Raji (cell line): ENCODE results near the gene KRTAP29-1.

Experiments used
- POLR2A ChIP-seq: IDR thresholded peaks from 2 replicates; pipeline ENCODE4 v1.6.1; 2011; ENCODE audit warnings: low read depth, low read length, control low read depth; ENCODE audit not compliant: insufficient read depth

The KRTAP29-1 gene

DNA sequence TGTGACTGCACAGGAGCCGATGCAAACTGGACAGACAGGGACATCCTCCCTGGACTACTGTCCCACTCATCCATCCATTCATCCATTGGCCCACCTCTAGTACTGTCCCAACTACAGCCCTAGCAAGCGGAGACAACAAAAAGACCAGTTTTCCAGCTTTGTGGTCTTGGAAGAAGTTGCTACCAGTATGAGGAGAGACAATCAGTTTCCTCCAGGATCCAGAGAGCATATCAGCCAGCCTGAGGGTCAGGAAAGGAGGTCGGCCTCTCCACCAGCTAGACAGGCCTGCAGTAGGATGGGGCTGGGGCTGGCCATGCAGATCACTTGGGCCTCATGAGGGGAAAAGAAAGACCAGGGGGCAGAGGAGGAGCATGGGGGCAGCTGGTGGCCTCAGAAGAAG, 31.2 kb upstream of the KRTAP29-1 start:
- TF ChIP-seq POLR2A = no peak

DNA sequence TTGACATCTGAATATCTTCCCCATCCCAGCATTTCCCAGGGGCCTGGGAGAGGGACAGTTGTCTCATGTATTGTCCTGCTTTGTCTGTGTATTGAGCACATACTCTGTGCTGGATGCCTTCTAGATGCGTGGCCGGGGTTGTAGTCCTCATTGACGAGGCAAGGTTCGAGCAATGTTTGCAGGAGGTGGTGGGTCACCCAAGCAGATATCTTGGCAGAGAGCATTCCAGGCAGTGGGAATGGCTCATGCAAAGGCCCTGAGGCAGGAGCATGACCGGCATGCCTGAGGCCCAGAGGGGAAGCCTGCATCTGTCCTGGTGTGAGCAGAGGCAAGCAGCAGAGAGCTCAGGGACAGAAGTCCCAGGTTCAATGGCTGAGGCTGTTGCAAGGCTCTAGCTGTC, 30.4 kb upstream of the KRTAP29-1 start:
- no peak for TF ChIP-seq POLR2A

DNA sequence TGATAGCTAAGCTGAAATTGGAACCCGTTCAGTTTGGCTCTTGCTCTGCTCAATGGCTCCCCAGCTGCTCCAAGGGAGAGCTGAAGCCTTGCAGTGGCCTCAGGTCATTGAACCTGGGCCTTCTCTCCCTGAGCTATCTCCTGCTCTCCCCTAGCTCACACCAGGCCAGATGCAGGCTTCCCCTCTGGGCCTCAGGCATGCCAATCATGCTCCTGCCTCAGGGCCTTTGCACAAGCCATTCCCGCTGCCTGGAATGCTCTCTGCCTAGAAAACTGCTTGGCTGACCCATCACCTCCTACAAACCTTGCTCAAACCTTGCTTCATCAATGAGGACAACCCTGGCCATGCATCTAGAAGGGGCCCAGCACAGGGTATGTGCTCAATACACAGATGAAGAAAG, 29.6 kb upstream of the KRTAP29-1 start:
- TF ChIP-seq POLR2A = no peak

DNA sequence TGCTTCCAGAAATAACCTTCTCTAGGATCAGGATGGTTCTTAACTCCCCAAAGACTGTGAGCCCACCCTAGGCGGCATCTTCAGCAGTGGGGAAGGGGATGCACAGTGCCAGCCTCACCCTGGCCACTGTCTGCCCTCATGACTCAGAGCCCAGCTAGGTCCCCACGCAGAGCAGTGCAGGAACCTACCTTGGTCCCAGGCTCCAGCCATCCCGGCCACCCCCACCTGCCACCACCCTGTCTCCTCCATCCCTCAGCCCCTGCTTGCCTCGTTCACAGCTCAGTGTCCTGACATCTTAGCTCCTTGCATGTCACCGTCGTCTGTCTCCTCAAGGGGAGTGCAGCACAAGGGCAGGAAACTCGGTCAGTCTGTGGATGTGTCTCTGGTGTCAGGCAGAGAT, 29.0 kb upstream of the KRTAP29-1 start:
- TF ChIP-seq POLR2A = no peak

DNA sequence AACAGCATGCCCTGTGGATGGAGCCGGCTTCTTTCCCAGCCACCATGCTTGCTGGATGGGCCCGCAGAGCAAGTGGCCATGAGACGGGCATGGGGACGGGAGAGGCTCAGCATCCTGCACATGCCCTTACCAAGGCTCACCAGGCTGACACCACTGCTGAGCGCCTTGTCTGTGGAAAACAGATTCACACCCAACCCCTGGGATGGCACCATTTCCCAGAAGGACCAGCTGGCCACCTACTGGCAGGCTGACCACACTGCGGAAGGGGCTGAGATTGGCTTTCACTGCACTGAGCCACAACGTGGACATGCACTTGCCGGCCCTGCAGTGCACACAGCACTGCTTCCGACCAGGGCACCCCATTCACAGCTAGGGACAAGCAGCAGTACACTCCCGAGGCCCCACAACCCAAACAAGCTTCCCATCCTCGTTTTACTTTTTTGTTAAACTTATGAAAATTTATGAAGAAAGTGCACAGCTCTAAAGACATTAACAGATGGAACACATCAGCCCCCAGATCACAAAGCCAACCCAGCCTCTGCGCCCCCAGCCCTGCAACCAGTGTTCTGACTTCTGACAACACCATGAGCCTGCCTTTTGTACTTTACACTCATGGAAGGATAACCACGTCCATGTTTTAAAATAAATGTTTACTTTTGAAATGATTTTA, 26.8 kb upstream of the KRTAP29-1 start:
- no peak for TF ChIP-seq POLR2A

DNA sequence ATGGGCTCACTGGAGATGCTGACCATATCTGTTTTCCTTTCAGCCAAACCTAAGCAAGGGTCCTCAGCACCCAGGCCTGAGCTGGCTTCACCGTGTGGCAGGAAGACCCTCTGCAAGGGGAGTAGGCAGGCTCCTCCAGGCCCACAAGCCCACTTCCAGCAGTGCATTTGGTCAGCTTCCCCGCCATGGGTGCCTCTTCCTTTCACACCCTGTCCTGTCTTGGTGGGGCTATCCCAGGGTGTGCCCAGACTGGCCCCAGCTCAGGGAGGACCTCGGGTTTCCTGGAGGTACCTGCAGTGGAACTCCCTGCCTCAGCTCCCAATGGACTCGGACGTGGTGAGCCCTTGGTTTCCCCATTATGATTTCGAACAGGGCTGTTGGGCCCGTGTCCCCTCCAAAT, 25.6 kb upstream of the KRTAP29-1 start:
- TF ChIP-seq POLR2A = no peak

DNA sequence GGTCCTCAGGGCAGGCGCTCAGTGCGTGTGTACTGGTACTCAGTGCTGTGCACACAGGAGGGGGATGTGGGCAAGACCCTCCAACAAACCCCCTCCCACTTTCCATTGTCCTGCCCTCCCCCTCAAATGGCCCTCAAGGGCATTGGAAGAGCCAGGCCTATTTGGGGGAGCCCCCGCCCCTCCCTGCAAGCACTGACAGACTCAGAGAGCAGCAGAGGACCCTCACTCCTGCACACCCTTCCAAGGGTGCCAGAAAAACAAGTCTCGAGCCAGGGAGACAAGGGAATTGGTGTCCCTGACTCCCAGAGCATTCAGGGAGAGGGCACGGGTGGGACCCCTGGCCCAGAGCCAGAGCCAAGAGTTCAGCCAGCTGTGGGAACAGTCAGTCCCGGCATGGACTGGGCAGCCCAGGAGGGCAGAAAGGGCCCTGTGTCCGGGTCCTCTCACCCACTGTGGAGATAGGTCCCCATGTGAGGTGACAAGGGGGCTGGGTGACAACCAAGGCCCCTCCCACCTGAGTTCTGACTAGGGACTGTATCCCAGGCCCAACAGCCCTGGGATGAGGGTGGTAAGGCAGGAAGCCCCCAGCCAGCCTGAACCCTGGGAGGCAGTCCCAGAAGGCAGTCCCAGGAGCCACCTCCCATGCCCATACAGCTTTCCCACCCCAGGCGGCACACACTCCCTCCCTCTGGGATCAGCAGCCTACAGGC, 24.9 kb upstream of the KRTAP29-1 start:
- TF ChIP-seq POLR2A = no peak

DNA sequence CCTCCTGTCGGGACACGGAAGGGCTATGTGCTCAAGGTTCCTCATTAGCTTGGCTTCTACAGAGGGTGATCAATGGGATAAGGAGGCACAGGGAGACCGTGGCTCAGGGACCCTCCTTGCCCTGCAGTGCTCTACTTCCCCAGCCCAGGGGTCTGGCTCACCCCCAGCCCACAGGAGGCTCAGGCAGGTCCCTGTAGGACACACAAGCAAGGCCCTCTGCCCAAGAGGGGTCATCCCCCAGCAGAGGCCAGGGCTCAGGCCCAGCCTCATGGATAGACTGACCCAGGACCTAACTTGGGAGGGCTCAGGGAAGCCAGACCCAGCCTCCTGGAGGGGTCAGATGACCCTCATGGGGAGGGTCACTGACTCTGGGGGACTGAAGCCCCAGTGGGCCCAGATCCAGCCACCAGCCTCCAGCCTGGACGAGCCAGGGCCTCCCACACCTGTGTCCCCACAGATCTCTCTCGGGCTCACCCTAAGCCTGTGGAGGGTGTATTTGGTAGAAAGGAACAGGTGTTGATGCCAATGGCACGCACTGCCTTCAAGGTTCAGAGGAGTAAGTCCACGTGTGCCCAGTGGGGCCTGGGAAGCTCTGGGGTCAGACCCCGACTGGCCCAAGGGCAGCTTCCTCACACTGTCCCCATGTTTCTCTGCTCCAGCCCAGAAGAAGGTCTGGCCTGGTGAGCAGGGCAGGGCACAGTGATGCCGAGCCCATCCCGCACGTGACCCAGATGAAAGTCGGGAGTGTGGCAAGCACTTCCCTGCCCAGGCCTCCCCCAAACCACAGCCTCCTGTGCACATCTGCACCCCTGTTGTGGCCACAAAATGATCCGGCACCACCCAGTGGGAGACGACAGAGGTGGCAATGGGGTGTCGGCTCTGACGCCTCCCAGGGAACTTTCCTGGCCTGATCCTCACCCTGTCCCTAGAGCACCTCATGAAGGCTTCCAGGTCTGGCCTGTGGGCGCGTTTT, 23.8 kb upstream of the KRTAP29-1 start:
- TF ChIP-seq POLR2A = no peak

DNA sequence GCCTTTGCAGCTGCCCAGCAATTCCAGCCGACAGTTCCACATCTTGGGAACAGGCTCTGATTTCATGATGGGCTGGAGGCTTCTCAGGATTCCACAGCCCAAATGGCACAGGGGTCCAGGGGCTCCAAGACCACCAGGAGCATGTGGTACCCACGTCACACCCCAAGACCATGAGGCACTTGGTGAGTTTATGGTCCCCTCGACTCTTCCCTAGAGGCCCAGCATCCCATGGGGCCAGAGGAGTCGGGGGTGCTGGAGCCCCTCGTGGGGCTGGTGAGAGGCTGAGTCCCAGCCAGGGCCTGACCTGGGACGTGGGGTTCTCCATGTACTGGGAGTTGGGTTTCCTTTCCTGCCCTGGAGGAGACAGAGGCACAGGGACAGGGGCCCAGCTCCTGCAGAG, 23.0 kb upstream of the KRTAP29-1 start:
- no peak for TF ChIP-seq POLR2A

DNA sequence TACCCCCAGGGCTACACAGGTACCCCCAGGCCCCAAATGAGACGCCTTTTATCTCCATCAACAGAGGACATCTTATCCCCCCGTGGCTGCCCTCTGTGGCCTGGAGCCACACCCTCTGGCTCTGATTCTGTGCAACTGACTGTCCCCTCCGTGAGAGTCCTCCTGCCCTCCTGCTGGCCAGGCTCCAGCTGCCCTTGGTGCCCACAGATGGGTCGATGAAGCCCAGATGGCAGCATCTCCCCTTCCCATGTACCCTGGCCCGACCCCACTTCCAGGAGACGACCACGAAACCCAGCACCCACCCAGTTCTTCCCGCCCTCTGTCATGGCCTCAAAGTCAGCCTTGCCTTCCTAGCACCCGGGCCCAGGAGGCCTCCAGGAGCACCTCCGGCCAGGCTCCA, 22.5 kb upstream of the KRTAP29-1 start:
- TF ChIP-seq POLR2A = no peak

DNA sequence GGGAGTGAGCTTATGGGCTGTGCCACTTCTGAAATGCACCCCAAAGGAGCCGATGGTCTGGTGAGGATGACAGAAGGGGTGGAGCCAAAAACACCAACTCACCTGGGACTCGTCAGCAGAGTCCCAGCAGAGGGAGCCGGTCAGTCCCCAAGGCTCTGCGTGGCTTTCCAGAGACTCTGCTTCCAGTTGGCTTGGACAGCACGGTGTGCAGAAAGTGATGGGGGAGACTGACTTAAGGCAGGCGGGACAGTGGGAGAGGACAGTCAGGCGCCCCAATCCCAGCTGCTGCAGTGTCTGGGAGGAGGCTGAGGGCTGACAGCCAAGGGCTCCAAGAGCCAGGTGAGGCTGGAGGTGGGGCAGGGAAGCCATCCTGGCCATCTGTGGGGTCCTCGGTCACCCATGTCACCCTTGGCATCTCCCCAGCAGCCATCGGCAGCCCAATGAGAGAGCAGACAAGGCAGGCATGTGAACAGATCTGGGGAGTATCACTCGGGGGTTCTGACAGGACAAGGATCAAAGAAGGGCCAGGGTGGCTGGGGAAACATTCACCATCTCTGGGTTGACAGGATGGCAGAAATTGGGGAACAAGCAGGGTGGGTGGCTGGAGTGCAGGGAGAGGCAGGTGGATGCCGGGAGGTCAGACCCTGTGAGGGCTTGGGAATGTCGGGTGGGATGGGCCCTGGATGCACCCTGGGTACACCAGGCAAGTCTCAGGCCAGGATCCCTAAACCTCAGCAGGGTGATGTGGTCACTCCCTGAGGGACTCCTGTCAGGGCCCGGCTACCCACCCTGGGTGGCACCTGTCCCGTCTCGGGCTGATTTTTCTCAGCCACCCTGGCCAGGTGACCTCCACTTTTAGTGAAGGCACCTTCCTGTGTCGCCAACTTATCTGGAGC, 21.8 kb upstream of the KRTAP29-1 start:
- TF ChIP-seq POLR2A = no peak

DNA sequence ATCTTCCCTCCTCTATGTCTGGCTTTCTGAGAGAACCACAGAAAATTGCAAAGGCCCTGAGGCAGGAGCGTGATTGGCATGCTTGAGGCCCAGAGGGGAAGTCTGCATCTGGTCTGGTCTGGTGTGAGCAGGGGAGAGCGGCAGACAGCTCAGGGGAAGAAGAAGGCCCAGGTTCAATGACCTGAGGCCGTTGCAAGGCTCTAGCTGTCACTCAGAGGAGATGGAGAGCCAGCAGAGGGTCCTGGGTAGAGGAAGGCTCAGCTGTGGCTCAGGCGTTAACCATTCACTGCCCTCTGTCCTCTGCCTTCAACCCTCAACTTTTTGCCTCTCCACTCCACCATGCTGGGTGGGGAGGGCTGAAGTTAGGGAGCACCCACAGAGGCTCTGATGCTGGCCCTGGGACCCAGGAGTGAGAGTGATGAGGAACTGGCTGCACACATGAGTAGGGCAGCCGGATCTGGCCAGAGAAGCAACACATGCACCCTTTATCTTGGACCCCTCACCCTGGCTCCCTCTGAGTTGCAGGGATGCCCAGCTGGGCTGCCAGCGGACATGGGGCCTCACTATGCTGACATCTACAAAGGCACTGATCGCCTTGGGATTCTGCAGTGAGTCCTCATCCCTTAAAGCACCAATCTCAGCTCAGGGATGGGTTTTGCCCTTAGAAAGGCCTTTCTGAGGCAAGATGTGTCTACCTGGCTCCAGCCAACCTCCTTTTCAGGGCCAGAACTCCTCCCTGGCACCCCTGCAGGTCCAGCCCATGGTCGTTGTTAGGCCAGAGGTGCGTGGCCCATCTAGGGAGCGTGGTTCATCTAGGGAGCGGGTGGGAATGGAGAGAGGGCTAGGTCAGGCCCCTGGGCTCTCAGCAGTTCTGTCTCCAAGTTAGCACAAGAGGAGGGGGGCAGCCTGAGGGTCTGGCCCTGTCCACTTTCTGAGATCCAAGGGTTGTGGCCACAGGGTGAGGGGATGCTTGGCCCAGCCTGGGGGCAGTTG, 20.5 kb upstream of the KRTAP29-1 start:
- no peak for TF ChIP-seq POLR2A

DNA sequence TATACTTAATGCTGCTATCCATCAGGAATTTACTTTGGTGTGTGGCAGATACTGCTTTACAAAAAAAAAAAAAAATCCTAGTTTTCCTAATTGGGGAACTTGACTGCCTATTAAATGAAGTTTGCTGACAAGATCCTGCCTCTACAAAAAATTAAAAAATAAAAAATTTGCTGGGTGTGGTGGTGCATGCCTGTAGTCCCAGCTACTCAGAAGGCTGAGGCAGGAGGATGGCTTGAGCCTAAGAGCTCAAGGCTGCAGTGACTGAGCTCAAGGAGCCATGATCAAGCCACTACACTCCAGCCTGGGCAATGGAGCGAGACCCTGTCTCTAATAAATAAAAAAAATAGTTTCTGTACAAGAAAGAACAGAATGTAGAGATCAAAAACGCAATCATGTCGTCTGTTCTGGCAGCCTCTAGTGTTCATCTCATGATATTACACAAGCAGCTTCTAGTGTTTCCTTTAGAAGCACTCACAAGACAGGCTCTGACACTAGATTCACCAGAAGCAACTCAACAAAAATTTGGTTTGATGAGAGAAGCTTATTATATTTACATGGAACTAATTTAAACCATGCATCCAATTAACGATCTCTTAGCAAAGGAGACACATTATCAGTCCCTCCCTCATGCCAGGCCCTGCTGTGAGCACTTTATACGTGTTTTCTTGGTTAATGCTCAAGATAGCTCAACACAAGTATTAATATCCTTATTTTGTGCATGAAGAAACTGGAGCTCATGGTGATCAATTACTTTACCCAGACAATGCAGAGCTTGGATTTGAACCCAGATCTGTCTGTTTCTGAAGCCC, 19.6 kb upstream of the KRTAP29-1 start:
- TF ChIP-seq POLR2A = no peak
